Vagina (tissue), 2 donors: ENCODE results near the gene HCN4. TPM values are rescaled to one million over a fixed set of nuclear protein-coding genes. Genes with fewer than 3 reads are reported as not detected.

ENCODE experiments used
- DNase-seq, 2 donors: peaks; one replicate each; pipeline ENCODE4 v3.0.0-alpha.2; 2017; ENCODE audit errors: extremely low spot score in 2 of 2
- H3K27ac ChIP-seq: fragments of 200-600 bp; sonication (generic); one replicate; pipeline ENCODE4 v1.5.1; 2019
- H3K27me3 ChIP-seq: fragments of 200-600 bp; sonication (generic); one replicate; pipeline ENCODE4 v1.5.1; 2019
- H3K36me3 ChIP-seq, 2 donors: fragments of 200-600 bp; sonication (generic); one replicate each; pipeline ENCODE4 v1.5.1; 2017 to 2019
- H3K4me1 ChIP-seq: fragments of 200-600 bp; sonication (generic); one replicate; pipeline ENCODE4 v1.5.1; 2019
- H3K4me3 ChIP-seq, 2 donors: fragments of 200-600 bp; sonication (generic); 1 replicate in 1 of 2; 2 replicates in 1 of 2; pipeline ENCODE4 v1.5.1; 2016 to 2019
- H3K9me3 ChIP-seq: fragments of 200-600 bp; sonication (generic); one replicate; pipeline ENCODE4 v1.5.1; 2019
- CTCF ChIP-seq, 3 experiments: fragments of 450-650 bp in 2 of 3; fragments of 200-600 bp in 1 of 3; sonication (generic) in 1 of 3; IDR thresholded peaks; one replicate each; pipeline ENCODE4 v1.5.1; 2017 to 2019; ENCODE audit warnings: antibody characterized with exemption in 3 of 3, mild to moderate bottlenecking in 2 of 3, moderate library complexity in 2 of 3
- POLR2A ChIP-seq, 2 donors: fragments of 450-650 bp; IDR thresholded peaks; one replicate each; pipeline ENCODE4 v1.6.1; 2017; ENCODE audit warnings: antibody characterized with exemption in 2 of 2, mild to moderate bottlenecking in 2 of 2, moderate library complexity in 2 of 2
- POLR2AphosphoS5 ChIP-seq, 2 donors: sonication (generic); formaldehyde crosslinking; IDR thresholded peaks; one replicate each; pipeline ENCODE4 v1.9.0; 2017; ENCODE audit warnings: antibody characterized with exemption in 2 of 2, mild to moderate bottlenecking in 2 of 2, low read depth in 1 of 2; ENCODE audit not compliant: insufficient read depth in 1 of 2
- intact Hi-C: fragments of 100-400 bp; cut with DNase I; formaldehyde crosslinking; loops from one replicate; pipeline ENCODE4 v1.15.1; 2023
- total RNA-seq: library from RNA; depleted of rRNA; stranded (reverse); fragments of >200 nt; gene quantifications from one replicate; pipeline ENCODE4 v1.2.3, GENCODE V29; 2016

The HCN4 gene
- total RNA-seq, 1 donor from 2014 or later: 0.25 TPM

GRCh38 chr15:73330206-73331051 is 38.3 kb downstream of the HCN4 start:
- intact Hi-C loops: no loop called here
- no peaks in the 10 kb centered on the region for H3K36me3 ChIP-seq
- H3K27ac ChIP-seq: no peak overlapping the region
- no peak overlapping the region for H3K4me3 ChIP-seq
- no peaks in the 10 kb centered on the region for H3K4me1 ChIP-seq
- H3K9me3 ChIP-seq: no peaks in the 10 kb centered on the region
- DNase-seq: no peak
- H3K27me3 ChIP-seq: no peaks in the 10 kb centered on the region
- TF ChIP-seq POLR2A (IDR thresholded peaks at IDR 0.05) (no peak), POLR2AphosphoS5 (IDR thresholded peaks at IDR 0.05; ENCODE audit: insufficient read depth in 1 of 2, low read depth in 1 of 2) (no peak), CTCF (IDR thresholded peaks at IDR 0.05) (no peak)

GRCh38 chr15:73329501-73330200 is 39.1 kb downstream of the HCN4 start:
- no peaks in the 10 kb centered on the region for H3K9me3 ChIP-seq
- no peak overlapping the region for H3K4me3 ChIP-seq
- DNase-seq: no peak
- H3K36me3 ChIP-seq: no peaks in the 10 kb centered on the region
- H3K4me1 ChIP-seq: no peaks in the 10 kb centered on the region
- TF ChIP-seq POLR2AphosphoS5 (IDR thresholded peaks at IDR 0.05; ENCODE audit: insufficient read depth in 1 of 2, low read depth in 1 of 2) (no peak), CTCF (IDR thresholded peaks at IDR 0.05) (no peak), POLR2A (IDR thresholded peaks at IDR 0.05) (no peak)
- H3K27me3 ChIP-seq: no peaks in the 10 kb centered on the region
- intact Hi-C loops: no loop called here
- H3K27ac ChIP-seq: no peak overlapping the region

GRCh38 chr15:73328981-73329380 is 39.8 kb downstream of the HCN4 start:
- no peak for DNase-seq
- H3K27me3 ChIP-seq: no peaks in the 10 kb centered on the region
- no peak overlapping the region for H3K4me3 ChIP-seq
- H3K4me1 ChIP-seq: no peaks in the 10 kb centered on the region
- H3K9me3 ChIP-seq: no peaks in the 10 kb centered on the region
- intact Hi-C loops: no loop called here
- H3K36me3 ChIP-seq: no peaks in the 10 kb centered on the region
- TF ChIP-seq CTCF (IDR thresholded peaks at IDR 0.05) (no peak), POLR2AphosphoS5 (IDR thresholded peaks at IDR 0.05; ENCODE audit: insufficient read depth in 1 of 2, low read depth in 1 of 2) (no peak), POLR2A (IDR thresholded peaks at IDR 0.05) (no peak)
- no peak overlapping the region for H3K27ac ChIP-seq

- Histone ChIP-seq H3K4me3 (no peak overlapping the region), H3K36me3 (no peaks in the 10 kb centered on the region), H3K27me3 (no peaks in the 10 kb centered on the region), H3K4me1 (no peaks in the 10 kb centered on the region), H3K27ac (no peak overlapping the region), H3K9me3 (no peaks in the 10 kb centered on the region)
- intact Hi-C loops: no loop called here
- DNase-seq: no peak
- no peak for TF ChIP-seq POLR2A (IDR thresholded peaks at IDR 0.05)
- TF ChIP-seq CTCF (IDR thresholded peaks at IDR 0.05): no peak
- no peak for TF ChIP-seq POLR2AphosphoS5 (IDR thresholded peaks at IDR 0.05; ENCODE audit: insufficient read depth in 1 of 2, low read depth in 1 of 2)
Measured at GRCh38 chr15:73328149-73328820, 40.5 kb downstream of the HCN4 start.
